GM19468 (cell line): ENCODE data around the gene CELSR2.

Experiments
- ATAC-seq: cut with Tn5 transposase; IDR thresholded peaks from one replicate; pipeline ENCODE4 v1.9.1; 2021; ENCODE audit warnings: mild to moderate bottlenecking, moderate library complexity, moderate number of reproducible peaks; ENCODE audit not compliant: unreplicated experiment; ENCODE audit errors: extremely low read depth

The CELSR2 gene

GRCh38 chr1:109229531-109230127 is 19.7 kb upstream of the CELSR2 start:
- ATAC-seq: no peak

GRCh38 chr1:109231066-109231465 is 18.3 kb upstream of the CELSR2 start:
- ATAC-seq: no peak

GRCh38 chr1:109235137-109235536 is 14.2 kb upstream of the CELSR2 start:
- no peak for ATAC-seq

GRCh38 chr1:109237512-109237911 is 11.8 kb upstream of the CELSR2 start:
- ATAC-seq: no peak

GRCh38 chr1:109238382-109238781 is 11.0 kb upstream of the CELSR2 start:
- ATAC-seq: no peak

- ATAC-seq: no peak
Measured at GRCh38 chr1:109239047-109239408, 10.3 kb upstream of the CELSR2 start.

- peak; percentile 47 for ATAC-seq
Measured at GRCh38 chr1:109239409-109240068, 9.8 kb upstream of the CELSR2 start.

- no peak for ATAC-seq
Measured at GRCh38 chr1:109240158-109241152, 8.9 kb upstream of the CELSR2 start.

- ATAC-seq: no peak
Measured at GRCh38 chr1:109241344-109241743, 8.0 kb upstream of the CELSR2 start.

- ATAC-seq: no peak
Measured at GRCh38 chr1:109241841-109242345, 7.4 kb upstream of the CELSR2 start.

- ATAC-seq: no peak
Measured at GRCh38 chr1:109242387-109242786, 7.0 kb upstream of the CELSR2 start.

- no peak for ATAC-seq
Measured at GRCh38 chr1:109243221-109243620, 6.1 kb upstream of the CELSR2 start.

GRCh38 chr1:109243860-109244552 is 5.3 kb upstream of the CELSR2 start:
- ATAC-seq: no peak

GRCh38 chr1:109246141-109246551 is 3.2 kb upstream of the CELSR2 start:
- no peak for ATAC-seq

GRCh38 chr1:109247401-109248365 is 1.7 kb upstream of the CELSR2 start:
- no peak for ATAC-seq

GRCh38 chr1:109248444-109248796 is 919 bp upstream of the CELSR2 start:
- ATAC-seq: no peak

- no peak for ATAC-seq
Measured at GRCh38 chr1:109249654-109250401, 489 bp downstream of the CELSR2 start.

GRCh38 chr1:109250454-109251276 is 1.3 kb downstream of the CELSR2 start:
- no peak for ATAC-seq
